ENCODE measurements around the gene PNPT1.
A peak's percentile ranks its signal among the peaks of the same experiment; 100 is the strongest.
"Not testable (repeated sequence)": the region's sequence is repeated elsewhere in the genome, so short reads cannot be mapped to it uniquely, and the experiment has no call there.

Gene PNPT1

DNA sequence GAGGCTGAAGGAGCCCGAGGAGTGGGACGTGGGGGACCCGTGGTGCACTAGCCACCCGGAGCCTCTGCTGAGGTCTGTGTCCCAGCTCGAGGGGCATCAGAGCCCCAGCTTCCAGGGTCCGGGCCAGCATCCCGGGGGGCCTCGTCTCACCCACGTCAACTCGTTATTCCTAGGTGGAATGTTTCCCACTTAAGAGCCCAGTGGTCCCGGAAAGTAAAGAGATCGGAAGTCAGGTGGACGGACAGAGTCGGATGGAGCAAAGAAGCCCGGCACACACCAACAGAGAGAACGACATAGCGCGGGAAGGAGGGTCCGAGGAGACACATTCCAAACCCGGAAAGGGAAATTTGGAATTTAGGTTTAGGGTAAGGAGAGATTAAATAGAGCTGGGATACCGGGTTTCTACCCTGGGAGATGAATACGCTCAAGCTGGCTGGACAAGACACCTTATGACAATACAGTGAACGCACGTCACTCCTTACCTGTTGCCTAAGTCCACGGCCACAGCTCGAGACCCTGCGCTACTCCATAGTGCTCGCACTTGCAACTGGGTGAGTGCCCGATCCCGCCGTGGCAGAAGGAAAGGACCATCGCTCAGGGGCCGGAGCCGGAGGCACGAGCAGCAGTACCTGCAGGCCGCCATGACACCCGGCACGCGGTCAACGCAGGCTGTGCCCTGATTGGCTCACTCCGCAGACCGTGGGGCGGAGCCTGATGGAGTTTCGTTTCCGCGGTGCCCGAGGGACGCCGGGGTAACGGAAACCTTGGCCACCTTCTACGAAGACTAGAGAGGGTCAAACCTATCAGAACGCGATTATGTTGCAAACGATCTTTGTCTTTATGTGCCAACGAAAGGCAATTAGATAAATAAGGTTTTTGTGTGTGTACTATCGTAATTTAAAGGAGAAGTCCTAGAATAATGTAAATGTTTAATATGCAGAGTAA lies at the start of gene PNPT1:
Gene PNPT1, minus strand, starts transcription at position 664 of the 945 bp plus-strand sequence. Its CDS starts 21 bp downstream, at position 643.
- peak within 1 kb of the TSS; percentile 99 for H3K4me3 ChIP-seq (ENCODE audit: low read length)
- peak; percentile 56 for DNase-seq (ENCODE audit: low read depth)
- TF ChIP-seq, protein P1, sequence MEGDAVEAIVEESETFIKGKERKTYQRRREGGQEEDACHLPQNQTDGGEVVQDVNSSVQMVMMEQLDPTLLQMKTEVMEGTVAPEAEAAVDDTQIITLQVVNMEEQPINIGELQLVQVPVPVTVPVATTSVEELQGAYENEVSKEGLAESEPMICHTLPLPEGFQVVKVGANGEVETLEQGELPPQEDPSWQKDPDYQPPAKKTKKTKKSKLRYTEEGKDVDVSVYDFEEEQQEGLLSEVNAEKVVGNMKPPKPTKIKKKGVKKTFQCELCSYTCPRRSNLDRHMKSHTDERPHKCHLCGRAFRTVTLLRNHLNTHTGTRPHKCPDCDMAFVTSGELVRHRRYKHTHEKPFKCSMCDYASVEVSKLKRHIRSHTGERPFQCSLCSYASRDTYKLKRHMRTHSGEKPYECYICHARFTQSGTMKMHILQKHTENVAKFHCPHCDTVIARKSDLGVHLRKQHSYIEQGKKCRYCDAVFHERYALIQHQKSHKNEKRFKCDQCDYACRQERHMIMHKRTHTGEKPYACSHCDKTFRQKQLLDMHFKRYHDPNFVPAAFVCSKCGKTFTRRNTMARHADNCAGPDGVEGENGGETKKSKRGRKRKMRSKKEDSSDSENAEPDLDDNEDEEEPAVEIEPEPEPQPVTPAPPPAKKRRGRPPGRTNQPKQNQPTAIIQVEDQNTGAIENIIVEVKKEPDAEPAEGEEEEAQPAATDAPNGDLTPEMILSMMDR (conservative IDR thresholded peaks at IDR 0.05; ENCODE audit: low read depth, low read length): no peak

- H3K4me3 ChIP-seq (ENCODE audit: low read length): no peak overlapping the region
- no peak for DNase-seq (ENCODE audit: low read depth)
- TF ChIP-seq, protein P1 (conservative IDR thresholded peaks at IDR 0.05; ENCODE audit: low read depth, low read length): no peak
Observed at GRCh38 chr2:55742996-55743395, 49.4 kb upstream of the PNPT1 start.

GRCh38 chr2:55736019-55736536 lies 42.4 kb upstream of the PNPT1 start:
- H3K4me3 ChIP-seq (ENCODE audit: low read length); DNase-seq (ENCODE audit: low read depth): not testable (repeated sequence)

DNA sequence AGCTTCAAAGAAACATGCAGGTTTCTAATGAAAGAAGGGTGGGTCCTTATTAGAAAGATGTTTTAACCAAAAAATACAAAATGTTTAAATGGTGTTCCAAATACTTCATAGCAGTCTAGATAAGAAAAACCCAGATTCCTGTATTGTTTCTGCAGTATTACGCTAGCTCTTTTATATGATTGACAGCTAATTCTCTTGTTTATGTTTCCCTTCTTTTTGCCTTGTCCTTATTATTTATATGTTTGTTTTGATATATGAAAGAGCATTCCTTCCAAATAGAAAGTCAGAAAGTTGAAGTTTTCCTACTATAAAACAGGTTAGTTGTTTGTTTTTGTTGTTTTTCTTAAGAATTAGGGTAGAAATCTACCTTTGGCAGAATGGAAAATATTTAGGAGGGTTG lies 41.1 kb upstream of the PNPT1 start:
- no peak overlapping the region for H3K4me3 ChIP-seq (ENCODE audit: low read length)
- TF ChIP-seq, protein P1 (conservative IDR thresholded peaks at IDR 0.05; ENCODE audit: low read depth, low read length): no peak
- no peak for DNase-seq (ENCODE audit: low read depth)

- H3K4me3 ChIP-seq (ENCODE audit: low read length): no peak overlapping the region
- TF ChIP-seq, protein P1 (conservative IDR thresholded peaks at IDR 0.05; ENCODE audit: low read depth, low read length): no peak
- DNase-seq (ENCODE audit: low read depth): no peak
Observed at GRCh38 chr2:55733335-55733734, 39.7 kb upstream of the PNPT1 start.

DNA sequence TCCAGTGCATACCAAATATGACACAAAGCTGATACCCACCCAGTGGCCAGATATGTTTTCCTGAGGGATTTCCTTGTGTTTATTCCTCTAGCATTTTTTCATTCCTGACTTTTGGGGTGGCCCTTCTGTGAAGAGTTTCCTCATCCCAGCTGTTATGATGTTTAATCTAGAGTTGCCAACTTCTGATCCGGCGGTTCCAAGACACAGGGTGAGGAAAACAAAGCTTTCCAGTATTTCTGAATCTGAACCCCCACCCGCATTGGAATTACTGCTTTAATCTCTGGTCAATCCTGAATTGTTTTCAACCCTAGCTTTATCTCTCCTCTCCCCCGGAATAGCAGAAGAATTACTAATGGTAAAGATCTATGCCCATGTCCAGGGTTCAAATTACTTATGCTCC lies 39.2 kb upstream of the PNPT1 start:
- no peak overlapping the region for H3K4me3 ChIP-seq (ENCODE audit: low read length)
- TF ChIP-seq, protein P1 (conservative IDR thresholded peaks at IDR 0.05; ENCODE audit: low read depth, low read length): no peak
- DNase-seq (ENCODE audit: low read depth): no peak

DNA sequence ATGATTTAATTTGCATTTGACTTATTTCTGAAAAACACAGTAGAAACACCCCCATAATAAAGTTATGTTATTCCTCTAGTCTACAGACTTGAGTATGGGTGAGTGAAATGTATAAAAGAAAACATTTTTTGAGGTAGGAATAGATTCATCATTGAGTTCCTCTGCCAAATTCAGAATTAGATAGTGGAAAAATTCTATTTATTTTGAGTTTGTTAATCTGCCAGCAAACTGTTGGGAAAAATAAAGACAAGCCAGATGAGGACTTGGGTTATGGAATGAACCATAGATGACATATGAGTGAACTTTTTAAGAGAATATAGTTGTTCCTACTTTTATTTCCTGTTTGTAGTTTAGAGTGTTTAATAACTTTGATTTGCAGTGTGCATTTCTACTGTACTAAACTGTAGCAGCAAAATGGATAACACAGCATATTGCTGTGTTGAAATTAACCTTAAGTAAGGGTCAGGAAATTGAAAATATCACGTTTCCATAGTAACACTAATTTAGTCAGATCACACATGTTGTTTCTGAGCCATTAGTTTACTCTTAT lies 35.6 kb upstream of the PNPT1 start:
- DNase-seq (ENCODE audit: low read depth): no peak
- TF ChIP-seq, protein P1 (conservative IDR thresholded peaks at IDR 0.05; ENCODE audit: low read depth, low read length): no peak
- no peak overlapping the region for H3K4me3 ChIP-seq (ENCODE audit: low read length)

Data from retinal pigment epithelial cell (primary cell).